Measurements from ENCODE around the gene RNU11.
"Not testable (repeated sequence)": the region's sequence is repeated elsewhere in the genome, so short reads cannot be mapped to it uniquely, and the experiment has no call there.

RNU11 gene

DNA sequence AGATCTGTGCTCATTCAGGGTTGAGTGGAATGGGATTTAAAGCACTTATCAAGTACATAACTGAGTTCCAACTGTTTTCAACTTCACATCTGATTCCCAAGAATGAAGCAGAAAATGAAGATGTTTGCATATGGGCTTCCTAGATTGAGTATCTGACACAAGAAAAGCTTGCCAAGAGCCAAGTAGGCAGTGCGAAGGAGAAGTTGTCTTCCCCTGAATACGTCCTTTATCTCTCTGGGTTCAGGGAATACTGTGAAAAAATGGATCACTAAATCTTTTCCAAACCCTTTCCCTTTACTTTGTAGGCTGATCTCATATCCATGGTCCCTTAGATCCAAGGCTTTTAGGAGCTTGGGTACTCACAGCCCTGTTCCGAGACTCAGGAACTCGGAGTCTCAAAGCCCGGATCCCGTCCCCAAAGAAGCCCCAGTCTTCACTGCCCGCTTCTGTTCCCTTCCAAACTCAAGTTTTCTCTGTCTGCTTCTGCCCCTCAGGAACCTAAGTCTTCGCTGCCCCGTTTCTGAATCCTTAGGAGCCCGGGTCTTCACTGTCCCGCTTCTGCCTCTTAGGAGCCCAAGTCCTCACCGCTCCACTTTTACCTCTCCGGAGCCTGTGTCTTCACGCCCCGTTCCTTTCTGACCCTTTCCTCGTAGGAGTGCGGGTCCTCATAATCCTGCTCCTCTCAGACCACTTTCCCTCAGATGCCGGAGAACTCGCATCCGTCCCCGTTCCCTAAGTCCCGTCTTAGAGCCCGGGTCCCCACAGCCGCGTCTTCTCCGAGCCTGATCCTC lies 6.1 kb upstream of the RNU11 start:
- Histone ChIP-seq H3K36me3 (ENCODE audit: control insufficient read depth, insufficient read depth, low read length) (no peaks in the 10 kb centered on the region), H3K27ac (ENCODE audit: insufficient read depth, low read depth, low read length, poor library complexity, severe bottlenecking) (no peak overlapping the region), H3K9me3 (ENCODE audit: control insufficient read depth, low read length) (no peaks in the 10 kb centered on the region), H3K4me1 (ENCODE audit: control insufficient read depth, insufficient read depth, low read length) (peaks cover 6% of the 10 kb centered on the region), H3K4me3 (ENCODE audit: insufficient read depth, low read depth, low read length) (peak overlapping the region; percentile 89), H3K27me3 (ENCODE audit: control insufficient read depth, insufficient read depth, low read length, poor library complexity, severe bottlenecking) (no peaks in the 10 kb centered on the region)
- 2% methylated on average over 26 of the region's 26 CpGs for WGBS, 2 experiments

DNA sequence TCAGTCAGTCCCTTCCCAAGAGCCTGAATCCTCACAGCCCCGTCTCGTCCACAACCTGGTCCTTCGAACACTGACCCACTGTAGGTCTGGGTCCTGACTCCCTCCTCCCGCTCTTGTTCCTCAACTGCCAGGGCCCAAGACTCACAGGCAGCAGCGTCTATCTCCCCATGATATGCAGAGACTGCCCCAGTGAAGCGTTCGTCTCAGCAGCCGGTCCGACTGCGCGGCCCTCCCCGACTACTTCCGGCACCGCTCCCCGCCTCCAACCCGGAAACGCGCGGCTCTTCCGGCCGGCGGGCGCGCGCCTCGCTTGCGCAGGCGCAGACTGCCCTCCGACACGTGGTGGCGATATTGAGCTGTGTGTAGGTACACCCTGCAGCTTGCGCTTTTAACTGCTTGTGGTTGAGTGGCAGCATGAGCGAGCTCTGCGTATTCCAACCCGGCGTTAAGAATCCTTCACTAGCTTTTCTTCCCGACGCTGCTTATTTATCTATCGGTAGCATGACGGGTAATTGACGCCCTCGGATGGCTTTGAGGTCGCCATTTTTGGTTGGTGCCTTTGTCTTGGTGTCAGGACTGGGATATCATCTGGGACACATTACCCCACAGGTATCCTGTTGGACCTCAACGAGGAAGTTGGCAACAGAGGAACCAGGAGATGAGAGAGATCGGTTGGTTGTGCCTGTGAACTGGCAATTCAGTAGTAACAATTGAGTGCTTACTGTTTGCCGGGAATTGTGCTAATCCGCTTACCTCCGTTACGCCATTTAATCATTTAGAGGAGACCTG lies 5.4 kb upstream of the RNU11 start, which contains the start of gene TAF12:
TAF12 (minus strand) TSS at position 221 of the 789 bp plus-strand sequence. CDS start 20,986 bp downstream, outside the sequence.
- H3K27ac ChIP-seq (ENCODE audit: insufficient read depth, low read depth, low read length, poor library complexity, severe bottlenecking): peak within 1 kb of the TSS; percentile 74
- peaks cover 6% of the 10 kb centered on the region for H3K4me1 ChIP-seq (ENCODE audit: control insufficient read depth, insufficient read depth, low read length)
- H3K27me3 ChIP-seq (ENCODE audit: control insufficient read depth, insufficient read depth, low read length, poor library complexity, severe bottlenecking): no peaks in the 10 kb centered on the region
- WGBS, 2 experiments: 7% methylated on average over 49 of the region's 49 CpGs
- no peaks in the 10 kb centered on the region for H3K36me3 ChIP-seq (ENCODE audit: control insufficient read depth, insufficient read depth, low read length)
- peak within 1 kb of the TSS; percentile 89 for H3K4me3 ChIP-seq (ENCODE audit: insufficient read depth, low read depth, low read length)
- H3K9me3 ChIP-seq (ENCODE audit: control insufficient read depth, low read length): no peaks in the 10 kb centered on the region

DNA sequence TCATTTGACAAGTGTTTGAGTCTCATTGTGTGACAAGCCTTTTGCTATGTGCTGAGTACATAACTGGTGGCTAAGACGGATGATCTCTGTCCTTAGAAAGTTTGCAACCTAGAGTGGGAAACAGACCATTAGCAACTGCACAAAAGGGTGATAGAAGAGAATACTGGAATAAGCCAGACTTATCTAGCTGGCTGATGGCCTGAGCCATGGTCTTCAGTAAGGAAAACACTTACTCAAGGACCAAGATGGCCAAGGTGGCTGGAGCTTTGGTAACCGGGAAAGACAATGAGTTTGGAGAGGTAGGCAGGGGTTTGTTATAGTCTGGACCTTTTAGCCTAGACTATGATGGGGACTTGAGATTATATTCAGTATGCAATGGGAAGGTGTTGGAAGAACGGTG lies 3.9 kb upstream of the RNU11 start:
- Histone ChIP-seq H3K4me1 (ENCODE audit: control insufficient read depth, insufficient read depth, low read length) (peaks cover 6% of the 10 kb centered on the region), H3K36me3 (ENCODE audit: control insufficient read depth, insufficient read depth, low read length) (no peaks in the 10 kb centered on the region), H3K27me3 (ENCODE audit: control insufficient read depth, insufficient read depth, low read length, poor library complexity, severe bottlenecking) (no peaks in the 10 kb centered on the region), H3K9me3 (ENCODE audit: control insufficient read depth, low read length) (no peaks in the 10 kb centered on the region), H3K4me3 (ENCODE audit: insufficient read depth, low read depth, low read length) (no peak overlapping the region), H3K27ac (ENCODE audit: insufficient read depth, low read depth, low read length, poor library complexity, severe bottlenecking) (no peak overlapping the region)
- WGBS, 2 experiments: 80 to 84% methylated on average over 3 of the region's 3 CpGs

DNA sequence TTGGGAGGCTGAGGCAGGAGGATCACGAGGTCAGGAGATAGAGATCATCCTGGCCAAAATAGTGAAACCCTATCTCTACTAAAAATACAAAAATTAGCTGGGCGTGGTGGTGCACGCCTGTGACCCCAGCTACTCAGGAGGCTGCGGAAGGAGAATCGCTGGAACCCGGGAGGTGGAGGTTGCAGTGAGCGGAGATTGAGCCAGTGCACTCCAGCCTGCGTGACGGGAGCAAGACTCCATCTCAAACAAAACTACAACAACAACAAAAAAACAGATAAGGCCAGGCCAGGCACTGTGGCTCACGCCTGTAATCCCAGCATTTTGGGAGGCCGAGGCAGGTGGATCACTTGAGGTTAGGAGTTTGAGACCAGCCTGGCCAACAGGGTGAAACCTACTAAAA lies 3.0 kb upstream of the RNU11 start:
- H3K4me3 ChIP-seq (ENCODE audit: insufficient read depth, low read depth, low read length); H3K27me3 ChIP-seq (ENCODE audit: control insufficient read depth, insufficient read depth, low read length, poor library complexity, severe bottlenecking); H3K27ac ChIP-seq (ENCODE audit: insufficient read depth, low read depth, low read length, poor library complexity, severe bottlenecking); H3K36me3 ChIP-seq (ENCODE audit: control insufficient read depth, insufficient read depth, low read length); H3K9me3 ChIP-seq (ENCODE audit: control insufficient read depth, low read length); H3K4me1 ChIP-seq (ENCODE audit: control insufficient read depth, insufficient read depth, low read length): not testable (repeated sequence)
- WGBS, 2 experiments: 91 to 95% methylated on average over 11 of the region's 11 CpGs

DNA sequence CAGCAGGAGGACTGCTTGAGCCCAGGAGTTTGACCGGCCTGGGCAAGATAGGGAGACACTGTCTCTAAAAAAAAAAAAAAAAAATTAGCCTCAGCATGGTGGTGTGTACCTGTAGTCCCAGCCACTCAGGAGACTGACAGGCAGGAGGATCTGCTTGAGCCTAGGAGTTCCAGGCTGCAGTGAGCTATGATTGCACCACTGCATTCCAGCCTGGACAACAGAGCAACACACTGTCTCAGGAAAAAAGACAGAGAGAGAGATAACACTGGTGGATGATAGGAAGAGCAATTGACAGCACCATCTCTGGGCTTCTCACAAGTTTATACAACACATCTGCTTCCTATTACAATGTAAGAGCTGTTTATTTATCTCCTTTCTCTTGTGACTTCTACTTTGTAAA lies 2.4 kb upstream of the RNU11 start:
- Histone ChIP-seq H3K36me3 (ENCODE audit: control insufficient read depth, insufficient read depth, low read length) (no peaks in the 10 kb centered on the region), H3K27ac (ENCODE audit: insufficient read depth, low read depth, low read length, poor library complexity, severe bottlenecking) (no peak overlapping the region), H3K4me1 (ENCODE audit: control insufficient read depth, insufficient read depth, low read length) (peaks cover 6% of the 10 kb centered on the region), H3K9me3 (ENCODE audit: control insufficient read depth, low read length) (no peaks in the 10 kb centered on the region), H3K4me3 (ENCODE audit: insufficient read depth, low read depth, low read length) (no peak overlapping the region), H3K27me3 (ENCODE audit: control insufficient read depth, insufficient read depth, low read length, poor library complexity, severe bottlenecking) (no peaks in the 10 kb centered on the region)
- WGBS, 2 experiments: 88 to 93% methylated on average over 1 of the region's 1 CpG

DNA sequence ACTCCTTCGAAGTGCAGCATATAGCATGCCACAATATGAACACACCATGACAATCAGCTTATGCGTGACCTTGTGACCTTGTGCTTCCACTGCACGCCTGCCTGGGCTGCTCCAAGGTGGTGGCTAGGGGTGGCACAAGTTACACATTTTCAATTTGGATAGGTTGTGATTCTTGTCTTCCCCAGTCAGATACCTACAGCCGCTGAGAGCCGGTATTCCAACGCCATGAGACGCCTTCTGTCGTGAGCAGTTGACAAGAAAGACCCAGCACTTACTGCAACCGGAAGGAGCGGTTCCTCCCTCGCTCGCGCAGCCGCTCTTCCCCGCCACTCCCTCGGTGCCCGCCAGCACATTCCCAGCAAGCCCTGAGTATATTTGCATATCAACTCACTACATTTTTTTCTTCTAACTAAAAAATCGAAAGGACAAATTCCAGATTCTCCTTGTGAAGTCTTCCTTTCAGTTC lies 359 bp upstream of the RNU11 start:
- H3K27ac ChIP-seq (ENCODE audit: insufficient read depth, low read depth, low read length, poor library complexity, severe bottlenecking): peak overlapping the region; percentile 100
- WGBS, 2 experiments: 8 to 9% methylated on average over 18 of the region's 18 CpGs
- no peaks in the 10 kb centered on the region for H3K36me3 ChIP-seq (ENCODE audit: control insufficient read depth, insufficient read depth, low read length)
- no peaks in the 10 kb centered on the region for H3K4me1 ChIP-seq (ENCODE audit: control insufficient read depth, insufficient read depth, low read length)
- no peaks in the 10 kb centered on the region for H3K27me3 ChIP-seq (ENCODE audit: control insufficient read depth, insufficient read depth, low read length, poor library complexity, severe bottlenecking)
- H3K4me3 ChIP-seq (ENCODE audit: insufficient read depth, low read depth, low read length): peak overlapping the region; percentile 44
- H3K9me3 ChIP-seq (ENCODE audit: control insufficient read depth, low read length): no peaks in the 10 kb centered on the region

DNA sequence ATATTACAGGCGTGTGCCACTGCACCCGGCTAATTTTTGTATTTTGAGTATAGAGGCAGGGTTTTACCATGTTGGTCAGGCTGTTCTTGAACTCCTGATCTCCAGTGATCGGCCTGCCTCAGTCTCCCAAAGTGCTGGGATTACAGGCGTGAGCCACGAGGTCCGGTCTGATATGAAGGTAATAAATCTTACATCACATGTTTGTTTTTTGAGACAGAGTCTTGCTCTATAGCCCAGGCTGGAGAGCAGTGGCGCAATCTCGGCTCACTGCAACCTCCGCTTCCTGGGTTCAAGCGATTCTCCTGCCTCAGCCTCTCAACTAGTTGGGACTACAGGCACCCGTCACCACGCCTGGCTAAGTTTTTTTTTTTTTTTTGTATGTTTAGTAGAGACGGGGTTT lies 4.7 kb downstream of the RNU11 start:
- not testable (repeated sequence) for H3K27me3 ChIP-seq (ENCODE audit: control insufficient read depth, insufficient read depth, low read length, poor library complexity, severe bottlenecking); H3K27ac ChIP-seq (ENCODE audit: insufficient read depth, low read depth, low read length, poor library complexity, severe bottlenecking); H3K9me3 ChIP-seq (ENCODE audit: control insufficient read depth, low read length); H3K36me3 ChIP-seq (ENCODE audit: control insufficient read depth, insufficient read depth, low read length); H3K4me3 ChIP-seq (ENCODE audit: insufficient read depth, low read depth, low read length); H3K4me1 ChIP-seq (ENCODE audit: control insufficient read depth, insufficient read depth, low read length)
- WGBS, 2 experiments: 94% methylated on average over 13 of the region's 13 CpGs

DNA sequence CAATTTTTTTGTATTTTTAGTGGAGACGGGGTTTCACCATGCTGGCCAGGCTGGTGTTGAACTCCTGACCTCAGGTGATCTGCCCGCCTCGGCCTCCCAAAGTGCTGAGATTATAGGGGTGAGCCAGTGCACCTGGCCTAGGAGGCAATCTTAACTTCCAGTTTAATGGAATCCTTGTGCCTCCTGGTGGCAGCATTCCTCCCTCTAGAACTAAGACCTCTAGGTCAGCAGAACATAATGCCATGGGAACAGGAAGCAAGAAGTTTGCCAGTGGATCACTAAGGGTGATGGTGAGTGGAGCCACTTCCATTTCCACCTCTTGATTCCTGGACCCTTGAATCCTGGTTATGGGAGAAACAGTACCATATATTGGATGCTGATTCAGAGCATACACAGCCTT lies 5.5 kb downstream of the RNU11 start:
- H3K27ac ChIP-seq (ENCODE audit: insufficient read depth, low read depth, low read length, poor library complexity, severe bottlenecking); H3K4me1 ChIP-seq (ENCODE audit: control insufficient read depth, insufficient read depth, low read length); H3K36me3 ChIP-seq (ENCODE audit: control insufficient read depth, insufficient read depth, low read length); H3K9me3 ChIP-seq (ENCODE audit: control insufficient read depth, low read length); H3K27me3 ChIP-seq (ENCODE audit: control insufficient read depth, insufficient read depth, low read length, poor library complexity, severe bottlenecking); H3K4me3 ChIP-seq (ENCODE audit: insufficient read depth, low read depth, low read length): not testable (repeated sequence)
- WGBS, 2 experiments: 82 to 89% methylated on average over 3 of the region's 3 CpGs

DNA sequence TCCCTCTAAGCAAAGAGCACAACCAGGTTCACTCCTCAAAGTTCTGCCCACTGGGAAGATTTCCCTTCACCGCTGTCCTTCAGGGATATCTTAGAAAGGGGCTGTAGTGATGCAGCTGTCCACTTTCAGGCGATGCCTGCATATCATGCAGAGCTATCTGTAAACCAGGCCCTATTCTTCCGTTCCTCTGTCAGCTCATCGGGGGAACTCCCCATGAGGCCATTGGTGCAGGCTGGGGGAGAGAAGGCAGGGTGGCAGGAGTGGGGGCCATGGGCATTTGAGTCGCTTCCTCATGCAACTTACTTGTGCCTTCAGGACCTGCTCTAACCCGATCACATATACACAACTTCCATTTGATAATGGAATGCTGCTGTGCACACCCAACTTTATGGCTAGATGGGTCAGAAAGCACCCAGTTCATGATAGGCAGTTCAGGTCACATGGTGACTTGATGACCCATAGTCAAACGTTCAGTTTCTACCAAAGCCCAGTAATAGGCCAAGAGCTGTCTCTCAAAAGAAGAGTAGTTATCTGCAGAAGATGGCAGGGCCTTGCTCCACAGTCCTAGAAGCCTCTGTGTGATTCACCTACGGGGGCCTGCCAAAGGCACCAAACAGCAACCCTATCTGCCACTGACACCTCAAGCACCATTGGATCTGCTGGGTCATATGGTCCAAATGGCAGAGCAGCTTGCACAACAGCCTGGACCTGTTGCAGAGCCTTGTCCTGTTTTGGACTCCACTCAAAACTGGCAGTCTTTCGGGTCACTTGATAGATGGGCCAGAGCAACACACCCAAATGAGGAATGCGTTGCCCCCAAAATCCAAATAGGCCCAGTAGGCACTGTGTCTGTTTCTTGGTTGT lies 7.3 kb downstream of the RNU11 start:
- not testable (repeated sequence) for H3K27me3 ChIP-seq (ENCODE audit: control insufficient read depth, insufficient read depth, low read length, poor library complexity, severe bottlenecking); H3K9me3 ChIP-seq (ENCODE audit: control insufficient read depth, low read length); H3K4me1 ChIP-seq (ENCODE audit: control insufficient read depth, insufficient read depth, low read length); H3K4me3 ChIP-seq (ENCODE audit: insufficient read depth, low read depth, low read length); H3K27ac ChIP-seq (ENCODE audit: insufficient read depth, low read depth, low read length, poor library complexity, severe bottlenecking); H3K36me3 ChIP-seq (ENCODE audit: control insufficient read depth, insufficient read depth, low read length)
- WGBS, 2 experiments: 86 to 91% methylated on average over 10 of the region's 10 CpGs

DNA sequence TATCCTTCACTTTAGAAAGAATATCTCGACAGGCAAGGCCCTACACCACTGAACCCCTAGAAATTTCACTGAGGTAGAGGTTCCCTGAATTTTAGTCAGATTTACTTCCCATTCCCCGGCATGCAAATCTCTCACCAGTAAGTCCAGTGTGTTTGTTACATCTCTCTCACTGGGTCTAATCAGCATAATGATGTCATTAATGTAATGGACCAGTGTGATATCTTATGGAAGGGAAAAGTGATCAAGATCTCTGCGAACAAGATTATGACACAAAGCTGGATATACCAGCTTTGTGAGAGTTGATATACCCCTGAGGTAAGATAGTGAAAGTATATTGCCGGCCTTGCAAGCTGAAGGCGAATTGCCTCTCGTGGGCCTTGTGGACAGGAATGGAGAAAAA lies 7.9 kb downstream of the RNU11 start:
- Histone ChIP-seq H3K9me3 (ENCODE audit: control insufficient read depth, low read length) (no peaks in the 10 kb centered on the region), H3K27ac (ENCODE audit: insufficient read depth, low read depth, low read length, poor library complexity, severe bottlenecking) (no peak overlapping the region), H3K4me3 (ENCODE audit: insufficient read depth, low read depth, low read length) (no peak overlapping the region), H3K4me1 (ENCODE audit: control insufficient read depth, insufficient read depth, low read length) (no peaks in the 10 kb centered on the region), H3K36me3 (ENCODE audit: control insufficient read depth, insufficient read depth, low read length) (no peaks in the 10 kb centered on the region), H3K27me3 (ENCODE audit: control insufficient read depth, insufficient read depth, low read length, poor library complexity, severe bottlenecking) (no peaks in the 10 kb centered on the region)
- WGBS, 2 experiments: 94% methylated on average over 6 of the region's 6 CpGs

Measured in ectodermal cell (in vitro differentiated cells).